Lower lobe of right lung (tissue), 2 donors: Measurements from ENCODE around the gene STRIP1. TPM values are rescaled to one million over a fixed set of nuclear protein-coding genes. Genes with fewer than 3 reads are reported as not detected.

Experiments
- ATAC-seq, 2 donors: fragments of 200-7000 bp; cut with Tn5 transposase; one replicate each; pipeline ENCODE4 v1.9.1; 2020 to 2022; ENCODE audit warnings: mild to moderate bottlenecking in 2 of 2, moderate library complexity in 2 of 2
- DNase-seq: peaks from one replicate; pipeline ENCODE4 v3.0.0-alpha.2; 2020
- H3K27ac ChIP-seq: fragments of 200-600 bp; one replicate; pipeline ENCODE4 v1.8.0; 2022
- H3K27me3 ChIP-seq: fragments of 200-600 bp; one replicate; pipeline ENCODE4 v1.8.0; 2022; ENCODE audit warnings: low read depth
- H3K36me3 ChIP-seq: fragments of 200-600 bp; one replicate; pipeline ENCODE4 v1.8.0; 2022; ENCODE audit warnings: mild to moderate bottlenecking
- H3K4me1 ChIP-seq: fragments of 200-600 bp; one replicate; pipeline ENCODE4 v1.8.0; 2022
- H3K4me3 ChIP-seq: fragments of 200-600 bp; one replicate; pipeline ENCODE4 v1.8.0; 2022; ENCODE audit warnings: mild to moderate bottlenecking
- H3K9me3 ChIP-seq: fragments of 200-600 bp; one replicate; pipeline ENCODE4 v1.8.0; 2022
- CTCF ChIP-seq: fragments of 200-600 bp; IDR thresholded peaks from one replicate; pipeline ENCODE4 v1.8.0; 2022; ENCODE audit warnings: antibody characterized with exemption, mild to moderate bottlenecking
- intact Hi-C: fragments of 100-400 bp; cut with DNase I; formaldehyde crosslinking; loops from one replicate; pipeline ENCODE4 v1.11.0; 2022
- total RNA-seq: library from RNA; stranded (reverse); fragmentation: NEBNext Ultra II Directional; extraction: Animal tissue kit (Norgen Biotek cat#: 25700); gene quantifications from one replicate; pipeline ENCODE4 v1.2.1, GENCODE V29; 2021
- donor health status: DM: no; HTN: yes; CAD: no; lungs with severe emphysema.

STRIP1 gene
- total RNA-seq, 1 donor from 2014 or later = 36.5 TPM

GRCh38 chr1:110060662-110061060 lies 26.2 kb downstream of the STRIP1 start:
- Histone ChIP-seq H3K4me1 (peaks cover 3% of the 10 kb centered on the region), H3K36me3 (peaks cover 34% of the 10 kb centered on the region), H3K9me3 (no peaks in the 10 kb centered on the region), H3K27me3 (no peaks in the 10 kb centered on the region), H3K27ac (no peak overlapping the region), H3K4me3 (no peak overlapping the region)
- ATAC-seq (no peak), DNase-seq (no peak)
- TF ChIP-seq CTCF = no peak
- intact Hi-C loops = no loop called here

- Histone ChIP-seq H3K27me3 (peaks cover 4% of the 10 kb centered on the region), H3K4me1 (peaks cover 3% of the 10 kb centered on the region), H3K4me3 (no peak overlapping the region), H3K36me3 (peaks cover 27% of the 10 kb centered on the region), H3K9me3 (no peaks in the 10 kb centered on the region), H3K27ac (no peak overlapping the region)
- ATAC-seq (no peak), DNase-seq (no peak)
- intact Hi-C loops = no loop called here
- no peak for TF ChIP-seq CTCF
Observed at GRCh38 chr1:110061341-110061740, 26.9 kb downstream of the STRIP1 start.

- Histone ChIP-seq H3K4me3 (no peak overlapping the region), H3K36me3 (peaks cover 14% of the 10 kb centered on the region), H3K27me3 (peaks cover 14% of the 10 kb centered on the region), H3K9me3 (no peaks in the 10 kb centered on the region), H3K4me1 (peaks cover 4% of the 10 kb centered on the region), H3K27ac (no peak overlapping the region)
- intact Hi-C loops = no loop called here
- TF ChIP-seq CTCF = no peak
- ATAC-seq (no peak), DNase-seq (no peak)
Observed at GRCh38 chr1:110062612-110063011, 28.2 kb downstream of the STRIP1 start.

GRCh38 chr1:110063781-110064180 lies 29.4 kb downstream of the STRIP1 start:
- Histone ChIP-seq H3K27ac (no peak overlapping the region), H3K4me3 (no peak overlapping the region), H3K4me1 (peaks cover 11% of the 10 kb centered on the region), H3K9me3 (no peaks in the 10 kb centered on the region), H3K36me3 (peaks cover 2% of the 10 kb centered on the region), H3K27me3 (peaks cover 25% of the 10 kb centered on the region)
- intact Hi-C loops = no loop called here
- TF ChIP-seq CTCF = no peak
- ATAC-seq (no peak), DNase-seq (no peak)

GRCh38 chr1:110064576-110065337 lies 30.3 kb downstream of the STRIP1 start:
- ATAC-seq (no peak), DNase-seq (no peak)
- Histone ChIP-seq H3K27ac (no peak overlapping the region), H3K9me3 (no peaks in the 10 kb centered on the region), H3K27me3 (peaks cover 35% of the 10 kb centered on the region), H3K36me3 (no peaks in the 10 kb centered on the region), H3K4me1 (peaks cover 21% of the 10 kb centered on the region), H3K4me3 (no peak overlapping the region)
- TF ChIP-seq CTCF = no peak
- intact Hi-C loops = no loop called here
